Subcutaneous abdominal adipose tissue (tissue), 5 donors: ENCODE data around the gene ENTPD6.

Experiments used
- H3K27ac ChIP-seq: one replicate; pipeline ENCODE4 v1.7.0; 2013; ENCODE audit warnings: low read depth, mild to moderate bottlenecking, inconsistent platforms, low read length, moderate library complexity
- H3K27me3 ChIP-seq, 5 donors: one replicate each; pipeline ENCODE4 v1.7.0; 2013; ENCODE audit warnings: low read length in 5 of 5, inconsistent platforms in 1 of 5; ENCODE audit not compliant: control insufficient read depth in 5 of 5, insufficient read depth in 4 of 5
- H3K36me3 ChIP-seq, 5 donors: one replicate each; pipeline ENCODE4 v1.7.0; 2013; ENCODE audit warnings: low read length in 5 of 5; ENCODE audit not compliant: control insufficient read depth in 5 of 5, insufficient read depth in 5 of 5
- H3K4me1 ChIP-seq, 5 donors: one replicate each; pipeline ENCODE4 v1.7.0; 2013; ENCODE audit warnings: low read length in 5 of 5, mild to moderate bottlenecking in 3 of 5, moderate library complexity in 1 of 5; ENCODE audit not compliant: control insufficient read depth in 5 of 5, insufficient read depth in 5 of 5
- H3K4me3 ChIP-seq, 5 donors: one replicate each; pipeline ENCODE4 v1.7.0; 2013; ENCODE audit warnings: low read length in 5 of 5, low read depth in 1 of 5
- H3K9ac ChIP-seq, 5 donors: one replicate each; pipeline ENCODE4 v1.7.0; 2013; ENCODE audit warnings: low read length in 5 of 5, mild to moderate bottlenecking in 4 of 5, moderate library complexity in 3 of 5
- H3K9me3 ChIP-seq, 5 donors: one replicate each; pipeline ENCODE4 v1.7.0; 2013; ENCODE audit warnings: low read length in 5 of 5; ENCODE audit not compliant: control insufficient read depth in 5 of 5
- donor health status: healthy.
- donor health status: healthy.
- donor health status: healthy.
- donor health status: healthy.
- donor health status: healthy.

ENTPD6 gene

DNA sequence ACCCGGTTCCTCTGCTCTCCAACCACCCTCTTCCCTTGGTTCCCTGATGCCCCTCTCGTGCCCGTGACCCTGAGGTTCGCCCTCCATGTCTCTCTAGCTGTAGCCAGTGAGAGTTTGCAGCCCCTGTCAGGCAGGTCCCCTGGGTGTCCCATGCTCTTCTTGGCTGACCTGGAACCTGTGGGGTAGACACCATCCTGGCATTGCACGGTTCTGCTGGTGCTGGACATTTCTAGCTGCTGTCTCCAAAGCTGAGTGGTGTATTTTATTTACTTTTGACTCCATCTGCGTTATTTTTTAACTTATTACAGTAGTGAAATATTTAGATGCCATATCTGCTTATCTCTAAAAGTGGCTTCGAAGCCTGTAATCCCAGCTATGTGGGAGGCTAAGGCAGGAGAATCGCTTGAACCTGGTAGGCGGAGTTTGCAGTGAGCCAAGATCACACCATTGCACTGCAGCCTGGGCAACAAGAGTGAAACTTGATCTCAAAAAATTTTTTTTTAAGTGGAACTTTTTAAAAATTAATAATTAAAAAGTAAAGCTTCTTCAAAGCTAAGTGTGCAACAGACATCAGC is 12.5 kb downstream of the ENTPD6 start:
- peaks cover 3 to 29% (median 25%) of the 10 kb centered on the region in 5 donors for H3K36me3 ChIP-seq
- H3K9me3 ChIP-seq = no peaks in the 10 kb centered on the region
- H3K27ac ChIP-seq = no peak overlapping the region

DNA sequence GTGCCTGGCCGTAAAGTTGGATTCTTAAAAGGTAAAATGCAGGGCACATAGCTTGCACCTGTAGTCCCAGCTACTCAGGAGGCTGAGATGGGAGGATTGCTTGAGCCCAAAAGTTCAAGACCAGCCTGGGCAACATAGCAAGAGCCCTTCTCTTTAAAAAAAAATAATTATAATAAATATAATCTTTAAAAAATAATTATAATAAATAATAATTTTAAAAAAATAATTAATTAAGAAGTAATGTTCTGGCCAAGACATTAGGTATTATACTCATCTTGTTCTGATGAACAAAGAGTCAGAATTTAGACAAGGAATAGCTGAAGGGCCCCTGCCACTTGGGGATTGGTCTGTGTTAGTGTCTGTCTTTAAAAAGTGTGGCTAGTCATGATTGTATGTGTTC is 13.9 kb downstream of the ENTPD6 start:
- Histone ChIP-seq H3K27ac (no peak overlapping the region), H3K4me1 (peaks cover 0 to 16% (median 0%) of the 10 kb centered on the region in 5 donors), H3K36me3 (peaks cover 3 to 43% (median 39%) of the 10 kb centered on the region in 5 donors), H3K9me3 (no peaks in the 10 kb centered on the region), H3K27me3 (no peaks in the 10 kb centered on the region), H3K4me3 (no peak overlapping the region), H3K9ac (no peak overlapping the region)

More for the DNA sequence above, 12.5 kb downstream of the ENTPD6 start:
- H3K27me3 ChIP-seq = no peaks in the 10 kb centered on the region
- H3K9ac ChIP-seq = no peak overlapping the region
- H3K4me1 ChIP-seq = peaks cover 0 to 16% (median 3%) of the 10 kb centered on the region in 5 donors
- H3K4me3 ChIP-seq = no peak overlapping the region

DNA sequence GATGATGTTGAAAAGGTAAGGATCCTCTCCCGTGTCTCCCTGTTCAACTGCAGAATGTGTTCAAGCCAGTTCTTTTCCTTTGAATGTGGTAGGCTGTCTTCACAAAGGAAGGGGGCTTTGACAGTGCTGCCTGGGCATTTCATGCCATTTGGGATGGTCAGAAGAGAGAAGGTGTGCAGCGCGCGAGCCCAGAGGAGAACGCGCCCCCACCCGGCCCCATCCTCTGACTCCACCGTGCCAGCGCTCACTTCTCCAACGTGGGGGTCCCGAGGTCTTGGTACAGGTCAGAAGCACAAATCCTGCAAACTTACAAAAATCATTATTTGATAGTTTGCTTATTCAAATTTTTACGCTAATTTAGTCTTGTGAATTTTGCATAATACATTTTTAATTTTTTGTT is 14.4 kb downstream of the ENTPD6 start:
- no peak overlapping the region for H3K9ac ChIP-seq
- no peak overlapping the region for H3K4me3 ChIP-seq
- no peak overlapping the region for H3K27ac ChIP-seq
- peaks cover 3 to 47% (median 43%) of the 10 kb centered on the region in 5 donors for H3K36me3 ChIP-seq
- H3K4me1 ChIP-seq = peaks cover 0 to 11% (median 0%) of the 10 kb centered on the region in 5 donors
- H3K27me3 ChIP-seq = no peaks in the 10 kb centered on the region
- H3K9me3 ChIP-seq = no peaks in the 10 kb centered on the region

DNA sequence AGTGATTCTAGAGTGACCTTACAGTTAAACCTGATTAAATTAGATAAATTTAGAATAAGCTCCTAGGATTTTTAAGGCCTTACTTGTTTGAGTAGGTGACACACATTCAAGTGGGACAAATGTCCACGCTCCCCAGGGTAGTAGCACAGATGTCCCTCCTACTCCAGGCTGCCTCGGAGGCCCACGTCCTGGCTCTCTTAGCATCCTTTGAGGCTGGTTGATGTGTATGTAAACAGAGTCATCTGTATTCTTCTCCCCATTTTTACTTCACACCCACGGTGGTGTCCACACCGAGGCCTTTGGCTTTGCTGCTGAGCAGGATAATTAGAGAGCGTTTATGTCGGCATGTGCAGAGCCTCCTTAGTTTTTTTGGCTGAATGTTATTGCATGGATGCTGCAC is 15.8 kb downstream of the ENTPD6 start:
- no peak overlapping the region for H3K27ac ChIP-seq
- no peaks in the 10 kb centered on the region for H3K9me3 ChIP-seq
- no peak overlapping the region for H3K4me3 ChIP-seq
- H3K9ac ChIP-seq = no peak overlapping the region
- H3K27me3 ChIP-seq = no peaks in the 10 kb centered on the region
- H3K4me1 ChIP-seq = no peaks in the 10 kb centered on the region
- H3K36me3 ChIP-seq = peaks cover 7 to 60% (median 55%) of the 10 kb centered on the region in 5 donors

DNA sequence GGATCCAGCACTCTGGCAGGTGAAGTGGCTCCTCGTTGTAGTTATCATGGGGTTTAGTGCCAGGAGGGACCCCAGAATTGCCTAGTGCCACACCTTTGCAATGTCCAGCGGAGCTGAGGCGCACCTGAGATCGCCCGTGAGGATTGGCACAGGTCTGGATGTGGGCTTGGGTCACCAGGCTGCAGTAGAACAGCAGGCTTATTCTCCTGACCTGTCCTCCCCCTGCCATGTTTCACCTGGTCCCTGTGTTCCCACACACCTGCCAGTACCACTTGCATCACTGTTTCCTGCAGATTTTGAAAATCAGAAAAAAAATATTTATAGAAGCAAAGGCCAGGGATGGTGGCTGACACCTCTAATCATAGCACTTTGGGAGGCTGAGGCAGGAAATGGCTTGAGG is 16.7 kb downstream of the ENTPD6 start:
- Histone ChIP-seq H3K4me1 (no peaks in the 10 kb centered on the region), H3K27ac (no peak overlapping the region), H3K27me3 (no peaks in the 10 kb centered on the region), H3K9me3 (no peaks in the 10 kb centered on the region), H3K4me3 (no peak overlapping the region), H3K9ac (no peak overlapping the region), H3K36me3 (peaks cover 7 to 66% (median 61%) of the 10 kb centered on the region in 5 donors)

DNA sequence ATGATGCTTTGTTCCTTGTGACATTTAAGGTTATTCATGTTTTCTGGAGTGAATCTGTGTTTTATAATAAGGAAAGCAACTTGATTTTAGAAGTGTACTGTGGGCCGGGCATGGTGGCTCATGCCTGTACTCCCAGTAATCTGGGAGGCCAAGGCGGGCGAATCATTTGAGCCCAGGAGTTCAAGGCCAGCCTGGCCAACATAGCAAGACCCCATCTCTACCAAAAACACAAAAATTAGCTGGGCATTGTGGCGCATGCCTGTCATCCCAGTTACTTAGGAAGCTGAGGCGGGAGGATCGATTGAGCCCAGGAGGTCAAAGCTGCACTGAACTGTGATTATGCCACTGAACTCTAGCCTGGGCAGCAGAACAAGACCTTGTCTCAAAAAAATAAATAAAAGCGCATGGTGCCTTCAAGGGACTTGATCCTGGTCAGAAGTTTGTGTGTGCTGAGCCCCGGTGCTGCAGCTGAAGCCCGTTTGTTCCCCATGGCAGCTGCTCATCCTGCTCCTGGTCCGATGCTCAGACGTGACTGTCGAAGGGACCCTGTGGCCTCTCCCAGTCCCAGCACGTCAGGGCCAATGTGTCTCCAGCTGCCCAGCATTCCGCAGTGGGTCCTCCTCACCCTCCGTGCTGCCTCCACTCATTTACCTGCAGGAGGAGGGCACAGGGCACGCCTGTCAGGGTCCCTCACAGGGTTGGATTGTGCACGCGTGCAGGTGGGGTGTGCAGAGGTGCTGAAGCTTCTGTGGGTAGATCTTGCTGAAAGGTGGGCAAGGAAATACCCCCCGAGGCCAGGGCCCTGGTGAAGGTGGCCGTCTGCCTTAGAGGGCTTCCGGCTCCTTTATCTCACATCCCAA is 18.3 kb downstream of the ENTPD6 start:
- H3K9ac ChIP-seq = no peak overlapping the region
- H3K27ac ChIP-seq = no peak overlapping the region
- H3K9me3 ChIP-seq = no peaks in the 10 kb centered on the region
- no peaks in the 10 kb centered on the region for H3K27me3 ChIP-seq
- no peaks in the 10 kb centered on the region for H3K4me1 ChIP-seq
- H3K36me3 ChIP-seq = peaks cover 7 to 81% (median 75%) of the 10 kb centered on the region in 5 donors
- no peak overlapping the region for H3K4me3 ChIP-seq

DNA sequence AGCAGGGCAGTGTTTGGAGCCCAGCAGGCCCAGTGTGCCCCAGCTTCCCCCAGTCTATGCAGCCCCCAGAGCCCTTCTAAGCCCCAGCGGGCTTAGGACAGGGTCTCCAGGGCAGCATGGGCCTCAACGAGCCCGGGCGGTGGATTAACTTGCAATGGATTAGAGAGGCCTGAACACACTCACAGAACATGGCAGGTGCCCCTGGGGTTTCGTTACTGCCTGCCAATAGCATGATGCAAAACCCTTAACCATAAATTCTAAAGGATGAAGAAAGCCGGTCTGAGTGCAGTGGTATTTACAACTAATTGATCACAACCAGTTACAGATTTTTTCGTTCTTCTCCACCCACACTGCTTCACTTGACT is 18.9 kb downstream of the ENTPD6 start:
- Histone ChIP-seq H3K27ac (no peak overlapping the region), H3K27me3 (no peaks in the 10 kb centered on the region), H3K4me1 (no peaks in the 10 kb centered on the region), H3K9me3 (no peaks in the 10 kb centered on the region), H3K9ac (no peak overlapping the region), H3K4me3 (no peak overlapping the region), H3K36me3 (peaks cover 7 to 87% (median 77%) of the 10 kb centered on the region in 5 donors)

DNA sequence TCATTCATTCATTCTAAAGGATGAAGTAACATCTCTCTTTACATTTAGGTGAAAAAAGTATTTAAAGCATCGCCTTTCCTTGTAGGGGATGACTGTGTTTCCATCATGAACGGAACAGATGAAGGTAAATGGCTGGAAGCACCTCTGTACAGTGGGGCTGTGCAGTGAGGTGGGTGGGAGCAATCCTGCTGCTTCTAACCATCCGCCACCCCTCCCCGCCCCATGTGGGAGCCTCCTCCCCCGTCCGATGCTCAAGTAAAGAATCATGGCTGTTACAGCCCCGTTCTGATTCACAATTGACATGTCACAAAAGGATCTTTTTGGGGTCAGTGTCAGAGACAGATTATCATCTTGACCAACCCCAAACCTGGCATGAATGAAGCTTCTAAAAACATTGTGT is 19.3 kb downstream of the ENTPD6 start:
- H3K36me3 ChIP-seq = peaks cover 7 to 88% (median 80%) of the 10 kb centered on the region in 5 donors
- no peaks in the 10 kb centered on the region for H3K27me3 ChIP-seq

DNA sequence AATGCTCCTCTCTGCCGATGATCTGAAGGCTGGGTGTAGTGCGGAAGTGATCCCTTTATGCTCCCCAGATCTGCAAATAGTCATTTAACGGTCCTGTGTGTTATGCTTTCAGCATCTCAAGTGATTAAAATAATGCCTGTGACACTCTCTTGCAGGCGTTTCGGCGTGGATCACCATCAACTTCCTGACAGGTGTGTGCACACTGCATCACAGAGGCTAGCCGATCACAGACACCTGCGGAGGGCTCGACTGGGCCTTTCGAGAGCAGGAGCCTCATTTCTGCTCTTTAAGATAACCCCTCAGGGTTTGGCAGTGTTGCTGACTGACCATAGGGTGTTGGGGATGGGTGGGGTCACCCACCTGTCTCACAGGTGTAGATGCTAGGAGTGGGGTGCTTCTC is 20.0 kb downstream of the ENTPD6 start:
- Histone ChIP-seq H3K4me3 (no peak overlapping the region), H3K27me3 (no peaks in the 10 kb centered on the region), H3K9ac (no peak overlapping the region), H3K4me1 (no peaks in the 10 kb centered on the region), H3K36me3 (peaks cover 7 to 86% (median 83%) of the 10 kb centered on the region in 5 donors), H3K9me3 (no peaks in the 10 kb centered on the region), H3K27ac (no peak overlapping the region)

More for the DNA sequence above, 19.3 kb downstream of the ENTPD6 start:
- H3K9me3 ChIP-seq = no peaks in the 10 kb centered on the region
- no peak overlapping the region for H3K4me3 ChIP-seq
- no peak overlapping the region for H3K27ac ChIP-seq
- H3K4me1 ChIP-seq = no peaks in the 10 kb centered on the region
- no peak overlapping the region for H3K9ac ChIP-seq

DNA sequence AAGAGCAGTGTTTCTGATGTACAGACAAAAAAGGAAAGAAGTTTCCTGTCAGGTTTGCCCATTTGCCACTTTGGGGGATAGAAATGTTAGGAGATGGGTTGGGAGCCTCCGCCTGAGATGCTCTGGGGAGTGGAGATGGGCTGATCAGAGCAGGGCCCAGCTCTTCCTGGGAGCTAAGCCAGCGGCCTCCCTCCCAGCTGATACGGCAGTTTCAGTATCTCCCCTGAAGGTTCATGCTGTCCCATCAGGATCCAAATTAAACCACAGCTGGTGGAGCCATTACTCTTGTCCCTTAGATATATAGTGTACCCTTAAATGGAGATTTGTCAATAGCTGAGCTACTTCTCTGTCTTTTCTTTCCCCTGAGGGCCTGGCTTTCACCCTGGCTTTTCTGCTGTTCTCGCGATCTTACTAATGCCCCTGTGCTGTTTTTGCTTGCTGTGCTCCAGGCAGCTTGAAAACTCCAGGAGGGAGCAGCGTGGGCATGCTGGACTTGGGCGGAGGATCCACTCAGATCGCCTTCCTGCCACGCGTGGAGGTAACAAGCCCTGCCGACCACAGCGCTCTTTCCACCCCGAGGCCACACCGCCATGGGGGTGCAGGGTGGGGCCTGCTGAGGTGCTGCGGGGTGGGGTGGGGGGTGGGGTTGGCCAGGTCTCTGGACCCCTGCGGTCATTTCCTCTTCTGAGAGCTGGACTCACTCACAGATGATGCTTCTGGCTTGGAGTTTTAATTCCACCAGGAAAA is 20.9 kb downstream of the ENTPD6 start:
- no peak overlapping the region for H3K9ac ChIP-seq
- no peak overlapping the region for H3K27ac ChIP-seq
- no peaks in the 10 kb centered on the region for H3K9me3 ChIP-seq
- no peak overlapping the region for H3K4me3 ChIP-seq
- peaks cover 4 to 87% (median 85%) of the 10 kb centered on the region in 5 donors for H3K36me3 ChIP-seq
- no peaks in the 10 kb centered on the region for H3K27me3 ChIP-seq
- peaks cover 0 to 7% (median 3%) of the 10 kb centered on the region in 5 donors for H3K4me1 ChIP-seq
